HG03575 (cell line): ENCODE measurements around the gene SOSTDC1.
"Not testable (repeated sequence)": the region's sequence is repeated elsewhere in the genome, so short reads cannot be mapped to it uniquely, and the experiment has no call there.

ENCODE experiments used
- ATAC-seq: cut with Tn5 transposase; IDR thresholded peaks from one replicate; pipeline ENCODE4 v1.9.1; 2021; ENCODE audit not compliant: unreplicated experiment, insufficient number of reproducible peaks, low FRiP score; ENCODE audit errors: extremely low read depth

SOSTDC1 gene

GRCh38 chr7:16463949-16464715 is 1.4 kb downstream of the SOSTDC1 start:
- ATAC-seq = no peak

- ATAC-seq = no peak
These were observed 2.0 kb downstream of the SOSTDC1 start for GRCh38 chr7:16463520-16463919.

- no peak for ATAC-seq
These were observed 3.1 kb downstream of the SOSTDC1 start for GRCh38 chr7:16462431-16462889.

GRCh38 chr7:16460789-16461493 is 4.6 kb downstream of the SOSTDC1 start:
- no peak for ATAC-seq

GRCh38 chr7:16456303-16456702 is 9.2 kb downstream of the SOSTDC1 start:
- not testable (repeated sequence) for ATAC-seq

- ATAC-seq = no peak
These were observed 9.9 kb downstream of the SOSTDC1 start for GRCh38 chr7:16455591-16455990.

GRCh38 chr7:16450366-16450765 is 15.2 kb downstream of the SOSTDC1 start:
- no peak for ATAC-seq

GRCh38 chr7:16447876-16448275 is 17.7 kb downstream of the SOSTDC1 start:
- ATAC-seq = no peak

- ATAC-seq = no peak
These were observed 19.0 kb downstream of the SOSTDC1 start for GRCh38 chr7:16446508-16446907.

- not testable (repeated sequence) for ATAC-seq
These were observed 21.7 kb downstream of the SOSTDC1 start for GRCh38 chr7:16443871-16444270.

GRCh38 chr7:16438988-16439387 is 26.6 kb downstream of the SOSTDC1 start:
- no peak for ATAC-seq

GRCh38 chr7:16436306-16436705 is 29.2 kb downstream of the SOSTDC1 start:
- no peak for ATAC-seq

- ATAC-seq = no peak
These were observed 31.9 kb downstream of the SOSTDC1 start for GRCh38 chr7:16433568-16434122.

GRCh38 chr7:16432425-16432731 is 33.2 kb downstream of the SOSTDC1 start:
- no peak for ATAC-seq

- ATAC-seq = no peak
These were observed 33.7 kb downstream of the SOSTDC1 start for GRCh38 chr7:16431646-16432424.

GRCh38 chr7:16430133-16430532 is 35.4 kb downstream of the SOSTDC1 start:
- no peak for ATAC-seq

GRCh38 chr7:16428672-16429071 is 36.9 kb downstream of the SOSTDC1 start:
- ATAC-seq = no peak

GRCh38 chr7:16428182-16428581 is 37.4 kb downstream of the SOSTDC1 start:
- ATAC-seq = no peak

- ATAC-seq = no peak
These were observed 41.8 kb downstream of the SOSTDC1 start for GRCh38 chr7:16423761-16424160.
